H9 (cell line): ENCODE results near the gene UBAC1. TPM values are rescaled to one million over a fixed set of nuclear protein-coding genes. Genes with fewer than 3 reads are reported as not detected.

Experiments
- DNase-seq: peaks from one replicate; pipeline ENCODE4 v3.0.0-alpha.2; 2017
- H2AFZ ChIP-seq: one replicate; pipeline ENCODE4 v1.6.1; 2013; ENCODE audit warnings: mild to moderate bottlenecking, low read length, control low read depth, moderate library complexity
- H2AK5ac ChIP-seq: 2 replicates; pipeline ENCODE4 v1.6.1; 2013; ENCODE audit warnings: low read length, control low read depth, mixed read lengths; ENCODE audit not compliant: insufficient read length
- H2BK120ac ChIP-seq: one replicate; pipeline ENCODE4 v1.6.1; 2013; ENCODE audit warnings: low read depth, mild to moderate bottlenecking, low read length, control low read depth, inconsistent platforms; ENCODE audit not compliant: poor library complexity, severe bottlenecking
- H2BK12ac ChIP-seq: 2 replicates; pipeline ENCODE4 v1.6.1; 2013; ENCODE audit warnings: low read length, control low read depth, mixed read lengths, low read depth; ENCODE audit not compliant: insufficient read length
- H2BK15ac ChIP-seq: 2 replicates; pipeline ENCODE4 v1.6.1; 2013; ENCODE audit warnings: low read depth, low read length, control low read depth
- H2BK20ac ChIP-seq: one replicate; pipeline ENCODE4 v1.6.1; 2013; ENCODE audit warnings: low read depth, mild to moderate bottlenecking, low read length, control low read depth, inconsistent platforms; ENCODE audit not compliant: poor library complexity, severe bottlenecking
- H2BK5ac ChIP-seq: 2 replicates; pipeline ENCODE4 v1.6.1; 2013; ENCODE audit warnings: low read length, control low read depth, mixed read lengths; ENCODE audit not compliant: insufficient read length
- H3K14ac ChIP-seq: 2 replicates; pipeline ENCODE4 v1.6.1; 2013; ENCODE audit warnings: low read length, control low read depth; ENCODE audit not compliant: insufficient read depth
- H3K18ac ChIP-seq: 2 replicates; pipeline ENCODE4 v1.6.1; 2013; ENCODE audit warnings: low read depth, mild to moderate bottlenecking, mixed read lengths, low read length, control low read depth; ENCODE audit not compliant: insufficient read length
- H3K23ac ChIP-seq: 2 replicates; pipeline ENCODE4 v1.6.1; 2013; ENCODE audit warnings: low read length, control low read depth, mixed read lengths, low read depth; ENCODE audit not compliant: insufficient read length
- H3K23me2 ChIP-seq: 2 replicates; pipeline ENCODE4 v1.6.1; 2013; ENCODE audit warnings: low read depth, mild to moderate bottlenecking, mixed read lengths, low read length, control low read depth; ENCODE audit not compliant: insufficient read length, poor library complexity, severe bottlenecking
- H3K27ac ChIP-seq: 2 replicates; pipeline ENCODE4 v1.5.1; 2013; ENCODE audit warnings: low read length, control low read depth, mixed read lengths, low read depth; ENCODE audit not compliant: insufficient read length
- H3K27me3 ChIP-seq: 2 replicates; pipeline ENCODE4 v1.6.1; 2013; ENCODE audit warnings: low read length, control low read depth, inconsistent platforms; ENCODE audit not compliant: insufficient read depth
- H3K4ac ChIP-seq: 2 replicates; pipeline ENCODE4 v1.6.1; 2013; ENCODE audit warnings: low read depth, mild to moderate bottlenecking, control low read depth, inconsistent platforms, low read length, moderate library complexity
- H3K4me1 ChIP-seq: 2 replicates; pipeline ENCODE4 v1.6.1; 2013; ENCODE audit warnings: low read length, control low read depth, inconsistent platforms; ENCODE audit not compliant: insufficient read depth
- H3K4me2 ChIP-seq: 2 replicates; pipeline ENCODE4 v1.6.1; 2013; ENCODE audit warnings: low read length, control low read depth, mixed read lengths; ENCODE audit not compliant: insufficient read length, insufficient read depth
- H3K56ac ChIP-seq: 2 replicates; pipeline ENCODE4 v1.6.1; 2013; ENCODE audit warnings: low read depth, mild to moderate bottlenecking, mixed read lengths, low read length, control low read depth; ENCODE audit not compliant: insufficient read length
- H3K79me1 ChIP-seq: 2 replicates; pipeline ENCODE4 v1.6.1; 2013; ENCODE audit warnings: low read depth, mild to moderate bottlenecking, moderate library complexity, low read length, control low read depth, inconsistent platforms; ENCODE audit not compliant: insufficient read depth, poor library complexity, severe bottlenecking
- H3K79me2 ChIP-seq: 2 replicates; pipeline ENCODE4 v1.6.1; 2013; ENCODE audit warnings: low read length, control low read depth, inconsistent platforms; ENCODE audit not compliant: insufficient read depth
- H3K9ac ChIP-seq: 2 replicates; pipeline ENCODE4 v1.6.1; 2013; ENCODE audit warnings: low read length, control low read depth, mixed read lengths; ENCODE audit not compliant: insufficient read length; ENCODE audit errors: extremely low read depth
- H3K9me3 ChIP-seq: one replicate; pipeline ENCODE4 v1.6.1; 2013; ENCODE audit warnings: low read depth, low read length, inconsistent platforms; ENCODE audit not compliant: control insufficient read depth
- H3T11ph ChIP-seq: one replicate; pipeline ENCODE4 v1.6.1; 2013; ENCODE audit warnings: mild to moderate bottlenecking, low read length, control low read depth, inconsistent platforms
- H4K20me1 ChIP-seq: one replicate; pipeline ENCODE4 v1.6.1; 2013; ENCODE audit not compliant: control insufficient read depth, insufficient read length, insufficient read depth
- H4K5ac ChIP-seq: 2 replicates; pipeline ENCODE4 v1.6.1; 2013; ENCODE audit warnings: low read depth, mild to moderate bottlenecking, mixed read lengths, low read length, control low read depth; ENCODE audit not compliant: insufficient read length
- H4K8ac ChIP-seq: replicated peaks from 2 replicates; pipeline ENCODE4 v1.6.1; 2013; ENCODE audit warnings: low read length, control low read depth, mixed read lengths, low read depth; ENCODE audit not compliant: insufficient read length
- H4K91ac ChIP-seq: 2 replicates; pipeline ENCODE4 v1.6.1; 2013; ENCODE audit warnings: low read depth, mild to moderate bottlenecking, moderate library complexity, mixed read lengths, low read length, control low read depth; ENCODE audit not compliant: insufficient read length
- H3K27ac Mint-ChIP-seq, 3 experiments: 2 replicates in 2 of 3; 3 replicates in 1 of 3; pipeline ENCODE4 v1.8.0; 2020 to 2021; ENCODE audit warnings: mixed read lengths in 3 of 3, mild to moderate bottlenecking in 1 of 3, moderate library complexity in 1 of 3
- H3K27me3 Mint-ChIP-seq: 2 replicates; pipeline ENCODE4 v1.8.0; 2021; ENCODE audit warnings: low read depth, mild to moderate bottlenecking, moderate library complexity, mixed read lengths
- H3K36me3 Mint-ChIP-seq, 3 experiments: 2 replicates in 2 of 3; 3 replicates in 1 of 3; pipeline ENCODE4 v1.8.0; 2020 to 2021; ENCODE audit warnings: low read depth in 3 of 3, mixed read lengths in 3 of 3; ENCODE audit not compliant: insufficient read depth in 1 of 3
- H3K4me1 Mint-ChIP-seq, 2 experiments: 2 replicates each; pipeline ENCODE4 v1.8.0; 2020; ENCODE audit warnings: mixed read lengths in 2 of 2
- H3K4me3 Mint-ChIP-seq, 2 experiments: 2 replicates in 1 of 2; 3 replicates in 1 of 2; pipeline ENCODE4 v1.8.0; 2020 to 2021; ENCODE audit warnings: mild to moderate bottlenecking in 2 of 2, mixed read lengths in 2 of 2, moderate library complexity in 1 of 2
- H3K9me3 Mint-ChIP-seq, 2 experiments: 2 replicates in 1 of 2; 3 replicates in 1 of 2; pipeline ENCODE4 v1.8.0; 2020; ENCODE audit warnings: mild to moderate bottlenecking in 2 of 2, mixed read lengths in 2 of 2, moderate library complexity in 1 of 2
- WGBS: extraction: QIAGEN DNeasy Blood & Tissue Kit; methylation state at CpG from one replicate; pipeline ENCODE4 v1.1.7; 2013; ENCODE audit warnings: missing lambda C conversion rate, low lambda C conversion rate, mixed read lengths; ENCODE audit not compliant: insufficient read length; ENCODE audit errors: extremely low coverage; 5-methylcytosine and 5-hydroxymethylcytosine counted together
- total RNA-seq: library from RNA; stranded (reverse); gene quantifications from 2 replicates; pipeline ENCODE4 v1.2.1, GENCODE V29; 2021
- TF ChIP-seq, protein P1 (sequence below): fragments of 200-600 bp; sonication (generic); conservative IDR thresholded peaks from 3 replicates; pipeline ENCODE4 v1.8.0; 2021; ENCODE audit warnings: antibody characterized with exemption, mild to moderate bottlenecking

The UBAC1 gene
- total RNA-seq, 1 experiment from 2014 or later: 47.5 TPM

GRCh38 chr9:135978642-135979546, 17.7 kb upstream of the UBAC1 start:
- Histone ChIP-seq H3K23me2 (no peaks in the 10 kb centered on the region), H2BK15ac (peak overlapping the region; percentile 43; the same call in 1 of the 2 replicates), H2BK120ac (no peak overlapping the region), H4K20me1 (no peaks in the 10 kb centered on the region), H3K4me1 (no peaks in the 10 kb centered on the region), H3K18ac (no peak overlapping the region), H3K79me1 (no peaks in the 10 kb centered on the region), H2BK12ac (no peak overlapping the region), H2BK20ac (no peak overlapping the region), H4K91ac (no peak overlapping the region), H3K23ac (no peak overlapping the region), H3K14ac (0 out of 2 replicates have a peak overlapping the region, but pooled peaks have one; percentile 35), H3K27ac (no peak overlapping the region), H3K9me3 (no peaks in the 10 kb centered on the region), H2AFZ (no peak overlapping the region), H4K8ac (no peak overlapping the region), H3K4ac (no peak overlapping the region), H3K9ac (no peak overlapping the region), H2AK5ac (no peak overlapping the region), H3K27me3 (no peaks in the 10 kb centered on the region), H4K5ac (no peak overlapping the region), H3K4me2 (no peak overlapping the region), H2BK5ac (no peak overlapping the region), H3T11ph (no peak overlapping the region), H3K79me2 (no peaks in the 10 kb centered on the region), H3K56ac (no peak overlapping the region)
- H3K4me3 Mint-ChIP-seq: no peak overlapping the region
- TF ChIP-seq, protein P1, sequence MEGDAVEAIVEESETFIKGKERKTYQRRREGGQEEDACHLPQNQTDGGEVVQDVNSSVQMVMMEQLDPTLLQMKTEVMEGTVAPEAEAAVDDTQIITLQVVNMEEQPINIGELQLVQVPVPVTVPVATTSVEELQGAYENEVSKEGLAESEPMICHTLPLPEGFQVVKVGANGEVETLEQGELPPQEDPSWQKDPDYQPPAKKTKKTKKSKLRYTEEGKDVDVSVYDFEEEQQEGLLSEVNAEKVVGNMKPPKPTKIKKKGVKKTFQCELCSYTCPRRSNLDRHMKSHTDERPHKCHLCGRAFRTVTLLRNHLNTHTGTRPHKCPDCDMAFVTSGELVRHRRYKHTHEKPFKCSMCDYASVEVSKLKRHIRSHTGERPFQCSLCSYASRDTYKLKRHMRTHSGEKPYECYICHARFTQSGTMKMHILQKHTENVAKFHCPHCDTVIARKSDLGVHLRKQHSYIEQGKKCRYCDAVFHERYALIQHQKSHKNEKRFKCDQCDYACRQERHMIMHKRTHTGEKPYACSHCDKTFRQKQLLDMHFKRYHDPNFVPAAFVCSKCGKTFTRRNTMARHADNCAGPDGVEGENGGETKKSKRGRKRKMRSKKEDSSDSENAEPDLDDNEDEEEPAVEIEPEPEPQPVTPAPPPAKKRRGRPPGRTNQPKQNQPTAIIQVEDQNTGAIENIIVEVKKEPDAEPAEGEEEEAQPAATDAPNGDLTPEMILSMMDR: no peak
- H3K36me3 Mint-ChIP-seq: no peaks in the 10 kb centered on the region
- H3K9me3 Mint-ChIP-seq: no peaks in the 10 kb centered on the region
- no peak overlapping the region for H3K27ac Mint-ChIP-seq
- peaks cover 2 to 10% of the 10 kb centered on the region in 2 experiments; a peak in 3 of 4 replicates for H3K4me1 Mint-ChIP-seq
- H3K27me3 Mint-ChIP-seq: peaks cover 2% of the 10 kb centered on the region; the same call in 1 of the 2 replicates
- no peak for DNase-seq
- no CpG with 5 or more reads among the region's 20 CpGs for WGBS
